IMR-90 (cell line): Measurements from ENCODE around the gene COL5A1. TPM values are rescaled to one million over a fixed set of nuclear protein-coding genes. Genes with fewer than 3 reads are reported as not detected.
A peak's percentile ranks its signal among the peaks of the same experiment; 100 is the strongest.

Experiments used
- ATAC-seq: fragments of 200-7000 bp; cut with Tn5 transposase; 2 replicates; pipeline ENCODE4 v1.9.1; 2020; ENCODE audit warnings: low read depth, mild to moderate bottlenecking, moderate library complexity
- BruUV-seq: library from RNA; stranded (reverse); fragments of 400-500 nt; replicated peaks from 2 replicates; lab custom pipeline; 2021; lab: Mats Ljungman, UMichigan
- CTCF ChIA-PET: fragments of 300-600 bp; formaldehyde crosslinking; extraction: SDS; loops from one replicate; lab custom pipeline; 2021; ENCODE audit warnings: antibody characterized with exemption; lab: Yijun Ruan, JAX
- POLR2A ChIA-PET: fragments of 300-600 bp; sonication (Branson Sonifier 250); formaldehyde crosslinking; loops from one replicate; lab custom pipeline; 2022; ENCODE audit warnings: antibody characterized with exemption; ENCODE audit not compliant: unreplicated experiment; lab: Charles Lee
- DNase-seq: peaks from one replicate; pipeline ENCODE4 v3.0.0; 2013
- H2AFZ ChIP-seq: replicated peaks from 2 replicates; pipeline ENCODE3; 2013; ENCODE audit warnings: low read length, mild to moderate bottlenecking; ENCODE audit not compliant: poor library complexity
- H2AK5ac ChIP-seq: 2 replicates; pipeline ENCODE4 v1.6.1; 2013; ENCODE audit warnings: low read depth, low read length, inconsistent platforms
- H2AK9ac ChIP-seq: replicated peaks from 2 replicates; pipeline ENCODE3; 2013; ENCODE audit warnings: mild to moderate bottlenecking, low read depth, low read length, moderate library complexity; ENCODE audit not compliant: poor library complexity
- H2BK120ac ChIP-seq: 2 replicates; pipeline ENCODE4 v1.6.1; 2013; ENCODE audit warnings: low read depth, low read length, inconsistent platforms
- H2BK15ac ChIP-seq: 3 replicates; pipeline ENCODE4 v1.6.1; 2013; ENCODE audit warnings: low read depth, low read length, inconsistent platforms
- H2BK20ac ChIP-seq: 2 replicates; pipeline ENCODE4 v1.6.1; 2013; ENCODE audit warnings: low read depth, mild to moderate bottlenecking, inconsistent platforms, low read length, moderate library complexity
- H2BK5ac ChIP-seq: 2 replicates; pipeline ENCODE4 v1.6.1; 2013; ENCODE audit warnings: mild to moderate bottlenecking, low read depth, low read length, inconsistent platforms; ENCODE audit not compliant: poor library complexity, severe bottlenecking
- H3K14ac ChIP-seq: replicated peaks from 2 replicates; pipeline ENCODE4 v1.6.1; 2013; ENCODE audit warnings: low read depth, low read length, inconsistent platforms
- H3K18ac ChIP-seq: 2 replicates; pipeline ENCODE4 v1.6.1; 2013; ENCODE audit warnings: low read depth, low read length, control low read depth
- H3K23ac ChIP-seq: 2 replicates; pipeline ENCODE4 v1.6.1; 2013; ENCODE audit warnings: low read depth, low read length, inconsistent platforms
- H3K27ac ChIP-seq: 2 replicates; pipeline ENCODE4 v1.5.1; 2013; ENCODE audit warnings: mild to moderate bottlenecking, control low read depth, low read length; ENCODE audit not compliant: insufficient read depth
- H3K27me3 ChIP-seq: 2 replicates; pipeline ENCODE4 v1.6.1; 2013; ENCODE audit warnings: low read length; ENCODE audit not compliant: control insufficient read depth, insufficient read depth
- H3K36me3 ChIP-seq: 2 replicates; pipeline ENCODE4 v1.6.1; 2013; ENCODE audit warnings: low read length, mixed read lengths; ENCODE audit not compliant: control insufficient read depth, insufficient read depth
- H3K4ac ChIP-seq: 2 replicates; pipeline ENCODE4 v1.6.1; 2013; ENCODE audit warnings: low read depth, low read length, inconsistent platforms
- H3K4me1 ChIP-seq: 2 replicates; pipeline ENCODE4 v1.6.1; 2013; ENCODE audit warnings: low read length, mixed read lengths; ENCODE audit not compliant: control insufficient read depth, insufficient read depth
- H3K4me2 ChIP-seq: 2 replicates; pipeline ENCODE4 v1.6.1; 2013; ENCODE audit warnings: low read depth, mild to moderate bottlenecking, control low read depth, low read length, moderate library complexity
- H3K4me3 ChIP-seq: 2 replicates; pipeline ENCODE4 v1.5.1; 2013; ENCODE audit warnings: low read depth, mild to moderate bottlenecking, control low read depth, low read length, moderate library complexity; ENCODE audit not compliant: insufficient read depth
- H3K56ac ChIP-seq: 2 replicates; pipeline ENCODE4 v1.6.1; 2013; ENCODE audit warnings: low read length, inconsistent platforms; ENCODE audit not compliant: insufficient read depth; ENCODE audit errors: extremely low read depth
- H3K79me1 ChIP-seq, 2 experiments: 2 replicates each; pipeline ENCODE4 v1.6.1; 2013; ENCODE audit warnings: low read length in 2 of 2, inconsistent platforms in 1 of 2, low read depth in 1 of 2
- H3K9ac ChIP-seq: 2 replicates; pipeline ENCODE4 v1.6.1; 2013; ENCODE audit warnings: low read depth, low read length, control low read depth
- H3K9me1 ChIP-seq: 2 replicates; pipeline ENCODE4 v1.6.1; 2013; ENCODE audit warnings: low read length, inconsistent platforms; ENCODE audit not compliant: insufficient read depth
- H3K9me3 ChIP-seq: 2 replicates; pipeline ENCODE4 v1.6.1; 2013; ENCODE audit warnings: low read length; ENCODE audit not compliant: control insufficient read depth, insufficient read depth
- H4K20me1 ChIP-seq: 2 replicates; pipeline ENCODE4 v1.6.1; 2013; ENCODE audit warnings: low read length, inconsistent platforms; ENCODE audit not compliant: insufficient read depth
- H4K5ac ChIP-seq: 2 replicates; pipeline ENCODE4 v1.6.1; 2013; ENCODE audit warnings: mild to moderate bottlenecking, low read depth, low read length, control low read depth
- H4K8ac ChIP-seq, 2 experiments: 2 replicates each; pipeline ENCODE4 v1.6.1; 2013; ENCODE audit warnings: low read depth in 2 of 2, low read length in 2 of 2, control low read depth in 1 of 2, inconsistent platforms in 1 of 2
- H4K91ac ChIP-seq: 2 replicates; pipeline ENCODE4 v1.6.1; 2013; ENCODE audit warnings: low read depth, low read length, inconsistent platforms; ENCODE audit not compliant: insufficient read depth
- BHLHE40 ChIP-seq: fragments of 150-350 bp; IDR thresholded peaks from 2 replicates; pipeline ENCODE4 v1.6.1; 2016; ENCODE audit warnings: mild to moderate bottlenecking, low read depth, low read length
- CHD1 ChIP-seq: IDR thresholded peaks from 2 replicates; pipeline ENCODE4 v1.6.1; 2012; ENCODE audit warnings: low read depth, low read length, improper control_type of control experiment
- ELK1 ChIP-seq: fragments of 150-350 bp; IDR thresholded peaks from 2 replicates; pipeline ENCODE4 v1.6.1; 2016; ENCODE audit warnings: low read depth, mild to moderate bottlenecking, low read length, moderate library complexity, borderline replicate concordance
- FOS ChIP-seq: fragments of 150-350 bp; IDR thresholded peaks from 2 replicates; pipeline ENCODE4 v1.6.1; 2016; ENCODE audit warnings: low read depth, low read length
- POLR2A ChIP-seq: IDR thresholded peaks from 2 replicates; pipeline ENCODE4 v1.6.1; 2012; ENCODE audit warnings: mild to moderate bottlenecking, low read depth, low read length
- RAD21 ChIP-seq: IDR thresholded peaks from 2 replicates; pipeline ENCODE4 v1.6.1; 2012; ENCODE audit warnings: low read length, improper control_type of control experiment
- RCOR1 ChIP-seq: IDR thresholded peaks from 2 replicates; pipeline ENCODE4 v1.6.1; 2012; ENCODE audit warnings: mild to moderate bottlenecking, low read length, improper control_type of control experiment; ENCODE audit not compliant: insufficient replicate concordance
- SMC3 ChIP-seq: fragments of 150-350 bp; IDR thresholded peaks from 2 replicates; pipeline ENCODE4 v1.6.1; 2016; ENCODE audit warnings: low read depth, mild to moderate bottlenecking, antibody characterized with exemption, low read length, moderate library complexity
- WGBS, 2 experiments: methylation state at CpG; one replicate each; pipeline versions ENCODE4 v1.1.5 to v1.1.7; 2013; ENCODE audit warnings: missing lambda C conversion rate in 2 of 2; ENCODE audit not compliant: insufficient read length in 1 of 2; ENCODE audit errors: extremely low coverage in 2 of 2; 5-methylcytosine and 5-hydroxymethylcytosine counted together
- dilution Hi-C: fragments of 300-500 bp; cut with HindIII; formaldehyde crosslinking; loops from one replicate; pipeline ENCODE4 v1.14.3; 2018; ENCODE audit warnings: low sequenced_read_pairs; ENCODE audit not compliant: unreplicated experiment
- in situ Hi-C: fragments of 300-500 bp; cut with MboI; formaldehyde crosslinking; loops from 3 replicates; pipeline ENCODE4 v1.14.3; 2019; ENCODE audit warnings: low sequenced_read_pairs, inconsistent platforms, mixed read lengths
- intact Hi-C: fragments of 100-400 bp; cut with micrococcal nuclease; formaldehyde crosslinking; loops from 2 replicates; pipeline ENCODE4 v1.10.0; 2022
- polyA plus RNA-seq, 3 experiments: library from polyadenylated mRNA; depleted of rRNA; stranded (reverse); fragments of >200 nt; gene quantifications; 2 replicates each; pipeline ENCODE4 v1.2.3, GENCODE V29; 2012; ENCODE audit warnings: low replicate concordance in 1 of 3
- total RNA-seq: library from RNA; depleted of rRNA; stranded (reverse); fragments of >200 nt; gene quantifications from 2 replicates; pipeline ENCODE4 v1.2.3, GENCODE V29; 2012

COL5A1 gene
- total and polyA plus RNA-seq, 2 of the 4 experiments (the other 2 are of a cell fraction): 19.2 to 173 TPM

DNA sequence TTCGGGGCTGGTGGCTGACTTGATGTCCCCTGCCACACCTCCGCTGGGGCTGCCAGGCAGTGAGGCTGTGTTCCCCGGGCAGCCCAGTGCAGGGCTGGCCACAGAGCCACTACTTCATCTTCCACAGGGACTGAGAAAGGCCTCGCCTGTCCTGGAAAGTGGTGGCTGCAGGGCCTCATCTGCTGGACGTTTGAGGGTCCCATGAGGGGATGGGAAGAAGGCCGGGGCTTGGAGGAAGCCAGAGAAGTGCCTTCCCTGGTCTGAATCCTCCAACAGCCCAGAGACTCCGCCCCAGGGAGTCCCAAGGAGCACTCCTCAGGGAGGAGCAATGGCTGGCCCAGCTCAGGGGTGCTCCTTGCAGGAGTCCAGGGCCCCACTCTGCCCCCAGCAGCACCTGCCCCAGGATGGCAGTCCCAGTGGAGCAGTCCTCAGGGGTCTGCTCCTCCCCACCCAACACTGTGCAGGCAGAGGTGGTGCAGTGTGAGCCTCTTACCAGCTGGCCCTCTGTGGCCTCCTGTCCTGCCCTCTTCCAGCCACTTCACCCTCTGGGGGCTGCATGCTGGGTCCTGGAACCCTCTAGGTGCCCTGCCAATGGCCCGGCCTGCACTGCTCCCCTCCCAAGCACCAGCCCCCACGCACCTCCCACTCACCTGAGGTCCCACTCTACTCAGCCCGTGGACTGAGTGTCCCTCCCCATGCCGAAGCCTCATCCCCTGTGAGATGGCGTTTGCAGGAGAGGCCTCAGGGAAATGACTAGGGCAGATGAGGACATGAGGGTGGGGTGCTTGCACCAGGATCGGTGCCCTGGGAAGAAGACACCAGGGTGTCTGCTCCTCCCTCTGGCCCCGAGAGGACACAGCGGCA lies 47.3 kb upstream of the COL5A1 start:
- Histone ChIP-seq H3K9ac (no peak overlapping the region), H3K14ac (peak overlapping the region; percentile 51; the same call in 1 of the 2 replicates), H4K8ac (no peak overlapping the region), H3K9me1 (peaks cover 28% of the 10 kb centered on the region), H3K9me3 (no peaks in the 10 kb centered on the region), H3K56ac (no peak overlapping the region), H3K4me1 (peaks cover 17% of the 10 kb centered on the region), H3K4me3 (no peak overlapping the region), H2BK20ac (peak overlapping the region; percentile 97), H4K91ac (peak overlapping the region; percentile 10; the same call in 1 of the 2 replicates), H2BK5ac (no peak overlapping the region), H3K79me1 (0 out of 4 replicates have a peak, but pooled peaks cover 0 to 3% of the 10 kb centered on the region in 2 experiments), H2AK9ac (peak overlapping the region; percentile 72), H3K4me2 (no peak overlapping the region), H2AFZ (peak overlapping the region; percentile 58), H2AK5ac (peak overlapping the region; percentile 56), H2BK15ac (no peak overlapping the region; the same call in 2 of the 3 replicates), H3K4ac (peak overlapping the region; percentile 95), H4K5ac (no peak overlapping the region), H3K27ac (no peak overlapping the region), H3K27me3 (no peaks in the 10 kb centered on the region), H3K36me3 (no peaks in the 10 kb centered on the region), H2BK120ac (peak overlapping the region; percentile 95), H3K23ac (no peak overlapping the region), H4K20me1 (no peaks in the 10 kb centered on the region), H3K18ac (no peak overlapping the region)
- no TSS peak for BruUV-seq
- ATAC-seq (no peak), DNase-seq (no peak)
- dilution Hi-C loops: no loop called here
- in situ Hi-C loops: no loop called here
- POLR2A ChIA-PET: no interaction called here
- WGBS, 2 experiments: 97% methylated on average over 4 of the region's 15 CpGs; no CpG with 5 or more reads in 1 of the 2 experiments
- CTCF ChIA-PET: interaction anchor here (1.1 kb wide), 1 partner anchor 8 kb away, joined by 4 read pairs; no protein-coding TSS in a partner anchor
- TF ChIP-seq POLR2A (no peak), CHD1 (no peak), ELK1 (no peak), RCOR1 (no peak), RAD21 (no peak), SMC3 (no peak), FOS (no peak), BHLHE40 (no peak)
- intact Hi-C loops: no loop called here
